C4-2B (cell line): ENCODE results near the gene CEP152.
A peak's percentile ranks its signal among the peaks of the same experiment; 100 is the strongest.

Source experiments
- H3K27ac ChIP-seq: fragments of 450-650 bp; 2 replicates; pipeline ENCODE4 v1.5.1; 2017
- CTCF ChIP-seq: fragments of 450-650 bp; conservative IDR thresholded peaks from 2 replicates; pipeline ENCODE4 v1.5.1; 2017; ENCODE audit warnings: mild to moderate bottlenecking
- ZFX ChIP-seq: fragments of 450-650 bp; IDR thresholded peaks from 2 replicates; pipeline ENCODE4 v1.6.1; 2017

Gene CEP152

DNA sequence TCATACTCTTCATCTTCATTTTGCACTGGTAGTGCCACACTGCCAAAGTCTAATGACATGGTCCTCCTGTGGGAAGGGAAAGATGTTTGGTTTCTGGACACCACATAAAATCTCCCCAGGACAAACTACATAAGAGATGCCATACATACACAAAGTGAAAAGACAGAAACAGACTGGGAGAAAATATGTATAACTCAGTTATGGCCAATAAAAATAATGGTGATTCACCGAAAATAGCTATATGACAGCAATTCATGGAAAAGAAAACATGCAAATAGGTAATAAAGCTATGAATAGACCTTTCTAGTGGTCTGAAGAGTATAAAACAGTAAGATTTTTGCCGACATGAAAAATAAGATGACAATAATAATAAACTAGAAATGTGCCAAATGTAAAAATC lies 5.3 kb downstream of the CEP152 start:
- no peak overlapping the region for H3K27ac ChIP-seq
- TF ChIP-seq ZFX = no peak
- no peak for TF ChIP-seq CTCF

DNA sequence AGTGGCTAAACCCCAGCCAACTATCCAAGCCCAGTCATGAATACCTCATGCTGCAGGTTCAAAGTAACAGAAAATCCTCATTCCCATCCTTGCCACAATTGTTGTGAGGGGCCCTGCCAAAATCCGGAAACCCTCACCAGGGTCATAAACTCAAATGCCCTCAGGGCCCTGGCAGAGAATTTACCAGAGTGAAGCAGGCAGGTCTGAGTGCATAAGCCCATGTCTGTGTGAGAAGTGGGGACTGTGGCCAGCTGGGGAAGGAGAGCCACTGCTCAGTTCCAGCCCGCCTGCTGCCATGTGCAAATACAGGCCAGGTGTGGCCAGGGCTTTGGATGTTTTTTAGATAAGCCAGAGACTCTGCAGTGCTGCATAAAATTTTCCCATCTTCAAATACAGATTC lies 7.0 kb downstream of the CEP152 start:
- TF ChIP-seq CTCF (no peak), ZFX (no peak)
- no peak overlapping the region for H3K27ac ChIP-seq

DNA sequence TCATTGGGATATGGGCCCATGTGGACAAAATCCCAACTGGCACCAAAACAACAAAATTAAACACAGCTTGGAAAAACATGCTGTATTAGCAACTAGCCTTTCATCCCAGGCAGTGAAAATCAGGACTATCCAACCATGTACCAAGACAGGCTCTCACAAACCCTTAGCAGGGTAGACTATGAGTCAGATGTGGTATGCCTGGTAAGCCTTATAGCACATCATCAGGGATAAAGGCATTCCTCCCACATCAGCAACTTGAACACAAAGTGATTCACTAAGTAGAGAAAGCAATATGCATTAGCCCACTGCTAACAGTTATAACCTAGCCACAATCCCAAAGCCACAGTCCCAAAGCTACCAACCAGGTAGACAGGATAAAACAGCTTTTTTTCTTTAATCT lies 8.0 kb downstream of the CEP152 start:
- H3K27ac ChIP-seq = no peak overlapping the region
- no peak for TF ChIP-seq CTCF
- no peak for TF ChIP-seq ZFX

- TF ChIP-seq ZFX (no peak), CTCF (no peak)
- no peak overlapping the region for H3K27ac ChIP-seq
Measured at GRCh38 chr15:48802257-48802656, 8.6 kb downstream of the CEP152 start.

- H3K27ac ChIP-seq = no peak overlapping the region
- peak; percentile 80 for TF ChIP-seq CTCF
- no peak for TF ChIP-seq ZFX
Measured at GRCh38 chr15:48800811-48801455, 9.9 kb downstream of the CEP152 start.

DNA sequence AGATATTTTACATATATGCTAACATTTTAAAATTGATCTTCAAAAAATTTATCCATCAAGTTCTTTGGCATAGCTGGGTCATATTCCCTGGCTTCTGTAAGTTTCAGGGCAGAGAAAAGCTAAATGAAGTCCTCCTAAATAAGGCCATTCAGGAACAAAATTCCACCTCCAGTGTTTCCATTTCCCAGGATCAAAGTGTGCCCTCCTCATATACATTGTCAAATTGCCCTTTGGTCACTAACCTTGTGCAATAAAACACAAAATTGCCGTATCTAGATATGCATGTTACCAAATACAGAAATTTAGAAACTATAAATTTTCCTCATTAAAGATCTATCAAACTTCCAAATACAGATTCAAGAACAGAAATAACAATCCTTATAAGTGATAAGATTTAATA lies 10.6 kb downstream of the CEP152 start:
- TF ChIP-seq CTCF = no peak
- no peak for TF ChIP-seq ZFX
- H3K27ac ChIP-seq = no peak overlapping the region

DNA sequence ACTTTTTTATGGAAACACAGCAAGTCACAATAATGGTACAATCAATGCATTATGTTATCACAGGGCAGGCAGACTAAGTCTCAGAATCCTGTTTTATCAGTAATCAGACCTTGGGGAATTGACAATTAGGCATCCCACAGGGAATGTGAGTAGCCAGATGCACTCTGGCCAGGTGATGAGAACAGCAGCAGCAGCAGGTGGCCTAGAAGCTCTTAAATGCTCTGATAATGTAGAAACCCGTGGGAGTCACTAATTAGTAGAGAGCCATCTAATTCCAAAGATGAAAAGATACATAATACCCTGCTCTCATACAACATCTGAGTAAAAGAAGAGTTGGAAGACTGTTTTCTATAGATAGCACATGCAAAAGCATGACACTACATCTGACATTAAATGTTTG lies 12.6 kb downstream of the CEP152 start:
- no peak overlapping the region for H3K27ac ChIP-seq
- TF ChIP-seq ZFX (no peak), CTCF (no peak)
